ENCODE data around the gene MPO. TPM values are rescaled to one million over a fixed set of nuclear protein-coding genes. Genes with fewer than 3 reads are reported as not detected.

The MPO gene
- total RNA-seq, 6 experiments from 2014 or later: 0.26 to 4.2 (median 1.9) TPM; not detected in 2

GRCh38 chr17:58279736-58280479 lies 827 bp downstream of the MPO start:
- H3K4me1 ChIP-seq: peaks cover 0 to 10% (median 0%) of the 10 kb centered on the region in 4 donors
- peak in 1 of 4 donors; percentile 4 for ATAC-seq
- DNase-seq: no peak
- intact Hi-C loops (cut with DNase I): no loop called here
- TF ChIP-seq POLR2A (IDR thresholded peaks at IDR 0.05): no peak
- TF ChIP-seq, protein P1, sequence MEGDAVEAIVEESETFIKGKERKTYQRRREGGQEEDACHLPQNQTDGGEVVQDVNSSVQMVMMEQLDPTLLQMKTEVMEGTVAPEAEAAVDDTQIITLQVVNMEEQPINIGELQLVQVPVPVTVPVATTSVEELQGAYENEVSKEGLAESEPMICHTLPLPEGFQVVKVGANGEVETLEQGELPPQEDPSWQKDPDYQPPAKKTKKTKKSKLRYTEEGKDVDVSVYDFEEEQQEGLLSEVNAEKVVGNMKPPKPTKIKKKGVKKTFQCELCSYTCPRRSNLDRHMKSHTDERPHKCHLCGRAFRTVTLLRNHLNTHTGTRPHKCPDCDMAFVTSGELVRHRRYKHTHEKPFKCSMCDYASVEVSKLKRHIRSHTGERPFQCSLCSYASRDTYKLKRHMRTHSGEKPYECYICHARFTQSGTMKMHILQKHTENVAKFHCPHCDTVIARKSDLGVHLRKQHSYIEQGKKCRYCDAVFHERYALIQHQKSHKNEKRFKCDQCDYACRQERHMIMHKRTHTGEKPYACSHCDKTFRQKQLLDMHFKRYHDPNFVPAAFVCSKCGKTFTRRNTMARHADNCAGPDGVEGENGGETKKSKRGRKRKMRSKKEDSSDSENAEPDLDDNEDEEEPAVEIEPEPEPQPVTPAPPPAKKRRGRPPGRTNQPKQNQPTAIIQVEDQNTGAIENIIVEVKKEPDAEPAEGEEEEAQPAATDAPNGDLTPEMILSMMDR (IDR thresholded peaks at IDR 0.05): no peak
- H3K27me3 ChIP-seq: no peaks in the 10 kb centered on the region
- H3K9me3 ChIP-seq: no peaks in the 10 kb centered on the region
- no peak overlapping the region for H3K27ac ChIP-seq
- no peaks in the 10 kb centered on the region for H3K36me3 ChIP-seq
- WGBS (ENCODE audit: insufficient coverage, low coverage, low lambda C conversion rate, missing lambda C conversion rate): no CpG with 5 or more reads among the region's 16 CpGs
- no peak overlapping the region for H3K4me3 ChIP-seq

DNA sequence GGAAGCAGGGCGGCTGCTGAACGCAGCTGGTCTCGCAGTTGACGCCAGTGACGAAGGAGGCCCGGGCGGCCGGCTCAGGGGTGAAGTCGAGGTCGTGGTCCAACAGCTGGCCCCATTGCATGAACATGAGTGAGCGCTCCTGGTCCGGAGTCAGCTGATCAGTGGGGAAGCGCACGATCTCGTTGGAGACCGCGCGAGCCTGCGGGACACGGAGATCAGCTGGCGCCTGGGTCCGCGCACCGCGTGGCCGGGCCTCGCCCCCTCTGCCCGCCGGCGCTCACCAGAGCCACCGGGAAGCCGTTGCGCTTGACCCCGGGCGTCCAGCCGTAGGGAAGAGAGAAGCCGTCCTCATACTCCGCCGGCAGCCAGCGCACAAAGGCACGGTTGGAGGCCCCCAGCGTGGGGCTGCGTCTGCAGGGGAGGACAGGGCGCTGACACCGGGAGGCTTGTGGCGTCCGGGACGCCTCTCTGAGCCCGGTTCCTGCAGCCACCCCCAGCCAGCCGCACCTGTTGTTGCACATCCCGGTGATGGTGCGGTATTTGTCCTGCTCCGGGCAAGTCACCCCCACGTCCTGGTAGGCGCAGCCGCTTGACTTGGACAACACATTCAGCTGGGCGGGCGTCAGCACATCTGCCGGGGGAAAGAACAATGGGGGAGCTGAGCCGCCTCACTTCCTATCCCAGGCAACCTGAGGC lies 1.6 kb downstream of the MPO start:
- DNase-seq (peak in 1 of 3 donors; percentile 31), ATAC-seq (peak; percentile 38 to 63 (median 59))
- Histone ChIP-seq H3K27ac (no peak overlapping the region), H3K36me3 (no peaks in the 10 kb centered on the region), H3K4me3 (peak overlapping the region in 1 of 3 donors; percentile 32), H3K4me1 (peaks cover 0 to 10% (median 0%) of the 10 kb centered on the region in 4 donors), H3K27me3 (no peaks in the 10 kb centered on the region), H3K9me3 (no peaks in the 10 kb centered on the region)
- TF ChIP-seq, protein P1 (IDR thresholded peaks at IDR 0.05): no peak
- no peak for TF ChIP-seq POLR2A (IDR thresholded peaks at IDR 0.05)
- intact Hi-C loops (cut with DNase I): no loop called here
- 4% methylated on average over 9 of the region's 60 CpGs for WGBS (ENCODE audit: insufficient coverage, low coverage, low lambda C conversion rate, missing lambda C conversion rate)

DNA sequence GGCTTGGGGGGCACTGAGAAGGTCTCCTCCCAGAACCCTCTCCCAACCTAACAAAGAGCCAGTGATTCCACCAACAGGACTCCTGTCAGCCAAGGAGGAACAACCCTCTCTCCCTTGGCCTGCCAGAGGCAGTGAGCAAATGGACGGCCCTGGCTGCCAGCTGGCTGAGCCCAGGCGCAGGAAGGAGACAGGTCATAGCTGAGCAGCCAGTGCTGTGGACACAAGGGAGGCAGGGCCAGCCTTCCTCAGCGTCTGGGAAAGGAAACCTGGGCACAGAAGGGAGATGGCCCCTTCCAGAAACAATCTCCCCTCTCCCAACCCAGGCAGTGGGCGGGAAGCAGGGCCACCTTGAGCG lies 2.1 kb downstream of the MPO start:
- H3K27me3 ChIP-seq: no peaks in the 10 kb centered on the region
- ATAC-seq (peak; percentile 34 to 75 (median 57)), DNase-seq (no peak)
- no peak overlapping the region for H3K27ac ChIP-seq
- H3K4me1 ChIP-seq: peaks cover 0 to 10% (median 0%) of the 10 kb centered on the region in 4 donors
- WGBS (ENCODE audit: insufficient coverage, low coverage, low lambda C conversion rate, missing lambda C conversion rate): 23% methylated on average over 3 of the region's 5 CpGs
- H3K9me3 ChIP-seq: no peaks in the 10 kb centered on the region
- no peak for TF ChIP-seq POLR2A (IDR thresholded peaks at IDR 0.05)
- TF ChIP-seq, protein P1 (IDR thresholded peaks at IDR 0.05): no peak
- intact Hi-C loops (cut with DNase I): no loop called here
- no peaks in the 10 kb centered on the region for H3K36me3 ChIP-seq
- peak overlapping the region in 1 of 3 donors; percentile 32 for H3K4me3 ChIP-seq

DNA sequence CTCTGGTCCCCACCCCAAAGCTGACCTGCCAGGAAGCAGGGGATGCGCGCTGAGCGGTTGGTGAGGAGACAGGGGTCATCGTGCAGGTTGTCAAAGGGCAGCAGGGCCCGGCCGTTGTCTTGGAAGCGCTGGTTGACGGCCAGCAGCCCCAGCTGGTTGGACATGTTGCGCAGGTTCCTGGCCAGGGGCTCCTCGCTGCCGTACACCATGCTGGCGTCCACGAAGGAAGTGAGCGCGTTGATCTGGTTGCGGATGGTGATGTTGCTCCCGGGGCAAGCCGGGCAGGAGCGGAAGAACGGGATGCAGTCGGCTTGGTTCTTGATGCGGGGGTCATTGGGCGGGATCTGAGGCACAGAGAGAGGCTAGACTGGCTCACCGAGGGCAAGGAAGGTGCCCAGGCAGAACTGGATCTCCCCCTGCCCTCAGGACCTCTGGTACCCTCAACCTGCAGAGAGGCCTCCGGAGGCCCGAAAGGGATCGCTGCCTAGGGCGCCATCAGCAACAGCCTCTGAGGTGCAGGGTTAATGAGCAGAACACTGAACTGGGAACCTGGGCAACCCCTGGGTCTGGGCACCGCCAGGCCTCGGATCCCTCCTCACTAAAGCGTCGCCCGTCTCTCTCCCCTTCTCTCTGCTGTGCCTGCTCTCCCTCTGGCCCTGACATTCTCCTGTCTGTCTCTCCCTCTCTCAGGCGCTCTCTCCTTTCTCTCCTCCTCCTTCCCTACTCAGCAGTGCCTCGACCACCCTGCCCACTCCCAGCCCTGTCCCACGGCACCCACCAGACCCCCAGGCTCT lies 2.7 kb downstream of the MPO start:
- H3K4me1 ChIP-seq: peaks cover 0 to 10% (median 0%) of the 10 kb centered on the region in 4 donors
- no peak overlapping the region for H3K27ac ChIP-seq
- H3K4me3 ChIP-seq: no peak overlapping the region
- 44% methylated on average over 3 of the region's 36 CpGs for WGBS (ENCODE audit: insufficient coverage, low coverage, low lambda C conversion rate, missing lambda C conversion rate)
- ATAC-seq (no peak), DNase-seq (no peak)
- no peak for TF ChIP-seq POLR2A (IDR thresholded peaks at IDR 0.05)
- TF ChIP-seq, protein P1 (IDR thresholded peaks at IDR 0.05): no peak
- no peaks in the 10 kb centered on the region for H3K36me3 ChIP-seq
- H3K9me3 ChIP-seq: no peaks in the 10 kb centered on the region
- H3K27me3 ChIP-seq: no peaks in the 10 kb centered on the region
- intact Hi-C loops (cut with DNase I): no loop called here
